Astrocyte (in vitro differentiated cells and primary cell): ENCODE results near the gene HBZ.

Source experiments
- EZH2 ChIP-seq: IDR thresholded peaks from 2 replicates; pipeline ENCODE4 v1.6.1; 2012; ENCODE audit warnings: mild to moderate bottlenecking, low read length, inconsistent platforms; ENCODE audit not compliant: insufficient read depth
- TF ChIP-seq, protein P1 (sequence below): IDR thresholded peaks from 2 replicates; pipeline ENCODE4 v1.5.1; 2011; ENCODE audit warnings: low read depth, mild to moderate bottlenecking, inconsistent platforms, low read length, moderate library complexity; ENCODE audit not compliant: insufficient read depth

DNA sequence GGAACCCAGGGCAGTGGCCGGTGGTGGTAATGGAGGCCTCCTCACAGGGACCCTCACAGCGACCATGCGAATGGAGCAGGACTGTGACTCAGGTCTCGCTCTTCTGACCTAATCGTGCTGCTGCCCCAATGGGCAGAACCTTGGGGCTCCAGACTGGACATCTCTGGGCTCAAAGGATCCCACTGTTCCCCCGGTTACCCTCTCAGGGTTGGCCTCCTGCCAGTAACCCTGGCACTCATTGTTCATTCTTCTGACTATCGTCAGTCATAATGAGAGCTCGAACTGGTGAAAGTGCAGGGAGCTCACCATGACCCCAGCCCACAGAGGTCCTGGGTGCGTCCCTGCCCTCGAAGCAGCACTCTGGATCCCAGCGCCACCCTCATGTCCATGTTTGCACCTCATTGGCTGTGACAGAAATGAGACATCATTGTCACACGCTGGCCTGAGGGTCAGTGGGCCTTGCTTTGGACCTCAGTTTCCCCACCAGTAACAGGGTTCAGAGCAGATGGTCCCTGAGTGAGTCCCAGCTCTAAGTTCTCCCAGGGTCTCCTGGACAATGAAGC, 10.0 kb upstream of the HBZ start:
- TF ChIP-seq, protein P1, sequence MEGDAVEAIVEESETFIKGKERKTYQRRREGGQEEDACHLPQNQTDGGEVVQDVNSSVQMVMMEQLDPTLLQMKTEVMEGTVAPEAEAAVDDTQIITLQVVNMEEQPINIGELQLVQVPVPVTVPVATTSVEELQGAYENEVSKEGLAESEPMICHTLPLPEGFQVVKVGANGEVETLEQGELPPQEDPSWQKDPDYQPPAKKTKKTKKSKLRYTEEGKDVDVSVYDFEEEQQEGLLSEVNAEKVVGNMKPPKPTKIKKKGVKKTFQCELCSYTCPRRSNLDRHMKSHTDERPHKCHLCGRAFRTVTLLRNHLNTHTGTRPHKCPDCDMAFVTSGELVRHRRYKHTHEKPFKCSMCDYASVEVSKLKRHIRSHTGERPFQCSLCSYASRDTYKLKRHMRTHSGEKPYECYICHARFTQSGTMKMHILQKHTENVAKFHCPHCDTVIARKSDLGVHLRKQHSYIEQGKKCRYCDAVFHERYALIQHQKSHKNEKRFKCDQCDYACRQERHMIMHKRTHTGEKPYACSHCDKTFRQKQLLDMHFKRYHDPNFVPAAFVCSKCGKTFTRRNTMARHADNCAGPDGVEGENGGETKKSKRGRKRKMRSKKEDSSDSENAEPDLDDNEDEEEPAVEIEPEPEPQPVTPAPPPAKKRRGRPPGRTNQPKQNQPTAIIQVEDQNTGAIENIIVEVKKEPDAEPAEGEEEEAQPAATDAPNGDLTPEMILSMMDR: no peak
- TF ChIP-seq EZH2: no peak
